ENCODE measurements around the gene OR4D9.

DNA sequence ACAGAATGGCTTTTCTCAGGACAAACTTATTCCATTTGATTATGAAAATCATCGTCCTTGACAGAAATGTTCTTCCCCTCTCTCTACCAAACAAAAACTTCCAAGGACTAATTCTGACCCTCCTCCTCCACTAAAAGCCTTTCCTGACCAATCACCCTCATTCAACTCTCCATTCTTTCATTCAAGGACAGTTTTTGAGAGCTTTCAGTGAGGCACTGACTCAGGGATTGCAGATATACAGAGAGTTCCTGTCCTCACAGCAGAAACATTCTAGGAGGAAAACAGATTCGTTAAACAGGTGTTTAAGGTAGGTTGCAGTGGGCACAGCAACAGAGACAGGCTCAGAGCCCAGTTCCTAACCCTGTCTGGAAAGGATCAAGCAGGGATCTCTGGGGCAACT is 41.5 kb downstream of the OR4D9 start:
- TF ChIP-seq, protein P1, sequence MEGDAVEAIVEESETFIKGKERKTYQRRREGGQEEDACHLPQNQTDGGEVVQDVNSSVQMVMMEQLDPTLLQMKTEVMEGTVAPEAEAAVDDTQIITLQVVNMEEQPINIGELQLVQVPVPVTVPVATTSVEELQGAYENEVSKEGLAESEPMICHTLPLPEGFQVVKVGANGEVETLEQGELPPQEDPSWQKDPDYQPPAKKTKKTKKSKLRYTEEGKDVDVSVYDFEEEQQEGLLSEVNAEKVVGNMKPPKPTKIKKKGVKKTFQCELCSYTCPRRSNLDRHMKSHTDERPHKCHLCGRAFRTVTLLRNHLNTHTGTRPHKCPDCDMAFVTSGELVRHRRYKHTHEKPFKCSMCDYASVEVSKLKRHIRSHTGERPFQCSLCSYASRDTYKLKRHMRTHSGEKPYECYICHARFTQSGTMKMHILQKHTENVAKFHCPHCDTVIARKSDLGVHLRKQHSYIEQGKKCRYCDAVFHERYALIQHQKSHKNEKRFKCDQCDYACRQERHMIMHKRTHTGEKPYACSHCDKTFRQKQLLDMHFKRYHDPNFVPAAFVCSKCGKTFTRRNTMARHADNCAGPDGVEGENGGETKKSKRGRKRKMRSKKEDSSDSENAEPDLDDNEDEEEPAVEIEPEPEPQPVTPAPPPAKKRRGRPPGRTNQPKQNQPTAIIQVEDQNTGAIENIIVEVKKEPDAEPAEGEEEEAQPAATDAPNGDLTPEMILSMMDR (IDR thresholded peaks at IDR 0.05): no peak
- TF ChIP-seq POLR2A (IDR thresholded peaks at IDR 0.05): no peak
- no peak for TF ChIP-seq POLR2AphosphoS5 (IDR thresholded peaks at IDR 0.05)
- no peak for TF ChIP-seq EP300 (IDR thresholded peaks at IDR 0.05; ENCODE audit: low read depth)

All from transverse colon (tissue), 4 donors.